ENCODE data around the gene MARVELD1.

The MARVELD1 gene

DNA sequence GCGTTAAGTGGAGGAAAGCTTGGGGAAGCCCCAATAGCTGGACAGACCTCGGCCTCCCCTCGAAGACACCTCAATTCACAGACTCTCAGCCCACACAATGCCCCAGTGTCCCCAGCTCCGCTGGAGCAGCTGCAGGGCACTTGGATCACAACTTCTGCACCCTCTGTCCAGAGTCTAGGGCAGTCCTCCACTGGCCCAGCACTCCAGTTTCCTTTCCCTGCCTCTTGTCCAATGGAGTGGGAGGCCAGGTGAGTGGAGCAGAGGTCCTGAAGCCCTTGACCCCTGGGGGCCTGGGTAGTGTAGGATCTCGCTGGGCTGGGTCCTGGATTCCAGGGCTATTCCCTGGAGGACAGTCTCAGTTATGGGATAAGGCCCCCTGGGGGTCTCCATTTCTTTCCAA lies 46.4 kb downstream of the MARVELD1 start:
- DNase-seq, result no peak

GRCh38 chr10:97760461-97761257 lies 47.1 kb downstream of the MARVELD1 start:
- DNase-seq, result no peak

DNA sequence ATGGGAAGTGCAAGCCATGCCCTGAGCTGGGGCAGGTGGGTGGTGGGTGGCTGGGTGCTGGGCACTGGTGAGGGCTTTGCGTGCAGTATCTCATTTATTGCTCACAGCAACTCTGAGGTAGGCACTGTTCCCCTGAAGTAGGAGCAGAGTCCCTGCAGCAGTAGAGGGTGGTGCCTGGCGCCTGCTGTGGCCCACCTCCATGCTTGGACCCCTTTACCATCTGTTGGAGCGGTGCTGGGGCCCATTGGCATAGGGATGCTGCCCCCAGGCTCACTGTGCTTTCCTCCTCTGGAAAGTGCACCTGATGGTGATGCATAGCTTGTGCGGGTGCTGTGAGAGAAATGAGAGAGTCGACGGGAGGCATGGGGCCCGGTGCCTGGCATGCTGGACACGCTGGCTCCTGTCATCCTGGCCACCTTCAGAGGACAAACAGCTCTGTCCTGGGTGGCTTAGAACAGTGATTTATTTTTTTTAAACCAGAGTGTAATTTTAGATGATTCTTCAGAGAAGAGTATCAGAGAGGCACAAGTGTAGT lies 47.9 kb downstream of the MARVELD1 start:
- DNase-seq, result no peak

- no peak for DNase-seq
These were observed 48.5 kb downstream of the MARVELD1 start for GRCh38 chr10:97762056-97762455.

- no peak for DNase-seq
These were observed 49.3 kb downstream of the MARVELD1 start for GRCh38 chr10:97762816-97763215.

- no peak for DNase-seq
These were observed 49.9 kb downstream of the MARVELD1 start for GRCh38 chr10:97763411-97763810.

DNA sequence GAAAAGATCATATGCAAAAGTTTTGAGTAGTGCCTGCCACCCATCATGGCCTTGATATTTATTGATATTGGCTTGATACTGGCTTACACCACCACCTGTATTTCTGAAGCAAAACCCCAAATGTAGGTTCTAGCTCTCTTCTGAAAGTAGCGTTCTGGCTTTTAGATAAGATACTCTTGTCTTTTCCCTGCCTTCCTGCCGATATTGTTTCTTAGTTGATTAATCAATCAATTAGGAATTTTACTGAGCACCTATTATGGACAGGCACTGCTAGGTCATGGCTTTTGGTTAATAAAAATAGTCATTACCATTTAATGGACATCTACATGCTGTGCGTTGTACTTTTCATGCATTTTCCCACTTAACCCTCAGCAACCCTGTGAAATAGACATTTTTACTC lies 50.4 kb downstream of the MARVELD1 start:
- no peak for DNase-seq

DNA sequence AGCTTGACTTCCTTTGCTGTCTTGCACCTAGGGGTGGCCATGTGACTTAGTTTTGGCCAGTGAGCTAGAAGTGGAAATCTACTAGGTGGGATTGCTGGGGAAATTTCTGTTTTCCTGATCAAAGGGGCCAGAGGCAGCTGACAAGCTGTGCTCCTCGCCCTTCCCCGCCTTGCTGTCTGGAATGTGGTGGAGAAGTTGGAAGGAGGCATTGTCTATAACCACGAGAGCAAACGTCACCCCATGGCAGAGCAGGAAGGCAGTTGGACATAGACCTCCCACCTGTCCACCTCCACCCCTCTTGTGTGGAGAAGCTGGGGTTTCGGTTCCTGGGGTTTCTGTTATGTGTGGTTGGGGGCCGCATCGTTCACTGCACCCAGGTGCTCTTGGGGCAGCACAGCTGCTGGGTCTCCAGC lies 51.0 kb downstream of the MARVELD1 start:
- no peak for DNase-seq

DNA sequence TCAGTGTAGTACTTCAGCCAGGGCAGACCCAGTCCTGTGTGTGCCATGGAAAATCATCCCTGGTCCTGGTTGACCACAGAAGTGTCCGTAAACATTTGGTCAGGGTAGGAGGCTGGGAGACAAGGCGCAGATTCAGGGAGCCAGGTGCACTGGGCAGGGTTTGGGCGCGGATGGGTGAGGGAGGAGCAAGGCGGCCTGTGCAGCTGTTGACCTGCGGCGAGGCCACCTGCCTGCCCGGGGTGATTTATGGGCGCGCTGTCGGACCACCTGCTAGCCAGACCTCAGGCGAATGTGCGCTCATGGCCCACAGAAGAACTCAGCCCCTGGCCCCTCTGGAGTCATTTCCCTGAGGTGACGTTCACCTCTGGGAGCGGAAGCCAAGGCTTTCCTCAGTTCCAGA lies 51.7 kb downstream of the MARVELD1 start:
- DNase-seq, result no peak

- DNase-seq, result no peak
These were observed 52.7 kb downstream of the MARVELD1 start for GRCh38 chr10:97766106-97766810.

- no peak for DNase-seq
These were observed 53.7 kb downstream of the MARVELD1 start for GRCh38 chr10:97766996-97767924.
